ENCODE data around the gene LMO1.

- TF ChIP-seq YY1 (IDR thresholded peaks at IDR 0.05; ENCODE audit: low read depth) (no peak), NFIC (IDR thresholded peaks at IDR 0.05) (no peak), CEBPB (IDR thresholded peaks at IDR 0.05) (no peak), REST (IDR thresholded peaks at IDR 0.05; ENCODE audit: low read depth) (no peak), EGR1 (IDR thresholded peaks at IDR 0.05) (no peak), TEAD4 (IDR thresholded peaks at IDR 0.05) (no peak), EP300 (IDR thresholded peaks at IDR 0.05; ENCODE audit: borderline replicate concordance) (no peak), RAD21 (IDR thresholded peaks at IDR 0.05; ENCODE audit: low read depth) (no peak), ZBTB7A (IDR thresholded peaks at IDR 0.05; ENCODE audit: low read depth) (no peak), TAF1 (IDR thresholded peaks at IDR 0.05; ENCODE audit: low read depth) (no peak)
Measured at GRCh38 chr11:8221046-8221723, 42.5 kb downstream of the LMO1 start.

Measured in Ishikawa (cell line).